Mesodermal cell (in vitro differentiated cells): ENCODE data around the gene TTC38.

Experiments
- H3K27ac ChIP-seq: 2 replicates; pipeline ENCODE4 v1.7.0; 2013; ENCODE audit warnings: mild to moderate bottlenecking, low read depth, low read length, moderate library complexity; ENCODE audit not compliant: severe bottlenecking
- H3K36me3 ChIP-seq: 2 replicates; pipeline ENCODE4 v1.7.1; 2013; ENCODE audit warnings: mild to moderate bottlenecking, low read length, moderate library complexity; ENCODE audit not compliant: control insufficient read depth, insufficient read depth
- H3K4me1 ChIP-seq: one replicate; pipeline ENCODE4 v1.7.1; 2013; ENCODE audit warnings: mild to moderate bottlenecking, low read length; ENCODE audit not compliant: insufficient read depth, control insufficient read depth, poor library complexity, severe bottlenecking
- H3K4me3 ChIP-seq: 2 replicates; pipeline ENCODE4 v1.7.0; 2013; ENCODE audit warnings: low read length, control low read depth, mild to moderate bottlenecking; ENCODE audit not compliant: insufficient read depth, poor library complexity, severe bottlenecking; ENCODE audit errors: extremely low read depth
- H3K9me3 ChIP-seq: 2 replicates; pipeline ENCODE4 v1.7.1; 2013; ENCODE audit warnings: mild to moderate bottlenecking, low read length, moderate library complexity; ENCODE audit not compliant: control insufficient read depth
- WGBS, 2 experiments: methylation state at CpG; one replicate each; pipeline ENCODE4 v1.1.5; 2013; ENCODE audit warnings: missing lambda C conversion rate in 2 of 2; ENCODE audit not compliant: insufficient coverage in 2 of 2; 5-methylcytosine and 5-hydroxymethylcytosine counted together

Gene TTC38

DNA sequence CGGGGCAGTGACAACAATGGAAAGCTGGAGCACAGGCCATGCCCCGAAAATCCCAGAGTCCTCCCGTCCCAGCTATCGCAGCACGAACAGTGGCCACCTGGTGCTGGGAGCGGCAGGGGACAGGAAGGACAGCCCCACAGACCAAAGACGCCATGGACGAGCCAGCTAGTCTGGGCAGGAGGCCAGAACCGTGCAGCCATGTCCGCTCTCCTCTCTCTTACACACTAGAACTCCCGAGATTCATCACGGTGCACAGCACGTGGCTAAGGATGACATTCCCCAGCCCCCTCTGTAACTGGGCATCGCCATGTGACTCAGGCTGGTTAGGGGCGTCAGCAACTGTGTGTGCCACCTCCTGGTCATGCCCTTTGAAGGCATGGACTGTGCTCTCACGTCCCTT, 22.3 kb upstream of the TTC38 start:
- H3K36me3 ChIP-seq, result no peaks in the 10 kb centered on the region
- H3K4me1 ChIP-seq, result peaks cover 4% of the 10 kb centered on the region
- H3K27ac ChIP-seq, result no peak overlapping the region
- H3K4me3 ChIP-seq, result no peak overlapping the region
- H3K9me3 ChIP-seq, result no peaks in the 10 kb centered on the region
- WGBS, 2 experiments, result 90 to 92% methylated on average over 11 to 16 of the region's 16 CpGs

DNA sequence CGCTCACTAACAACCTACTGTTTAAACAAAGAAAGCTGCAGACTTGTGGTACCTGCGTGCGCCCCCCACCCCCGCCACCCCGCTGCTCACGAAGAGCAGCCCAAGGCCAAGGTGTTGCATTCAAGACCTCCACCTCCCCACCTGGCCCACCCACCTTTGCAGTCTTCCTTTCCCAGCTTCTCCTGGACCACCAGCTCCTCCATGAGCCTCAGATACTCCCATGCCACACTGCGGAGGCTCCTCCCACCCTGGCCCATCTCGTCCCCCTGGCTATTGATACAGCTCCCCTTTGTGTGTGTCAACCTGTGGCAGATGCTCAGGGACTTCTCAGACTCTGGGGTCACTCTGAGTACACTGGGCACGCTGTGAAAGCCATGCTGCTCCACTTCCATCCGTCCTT, 21.6 kb upstream of the TTC38 start:
- Histone ChIP-seq H3K9me3 (no peaks in the 10 kb centered on the region), H3K27ac (no peak overlapping the region), H3K36me3 (no peaks in the 10 kb centered on the region), H3K4me3 (no peak overlapping the region), H3K4me1 (peaks cover 4% of the 10 kb centered on the region)
- WGBS, 2 experiments, result 90 to 96% methylated on average over 8 to 9 of the region's 10 CpGs

DNA sequence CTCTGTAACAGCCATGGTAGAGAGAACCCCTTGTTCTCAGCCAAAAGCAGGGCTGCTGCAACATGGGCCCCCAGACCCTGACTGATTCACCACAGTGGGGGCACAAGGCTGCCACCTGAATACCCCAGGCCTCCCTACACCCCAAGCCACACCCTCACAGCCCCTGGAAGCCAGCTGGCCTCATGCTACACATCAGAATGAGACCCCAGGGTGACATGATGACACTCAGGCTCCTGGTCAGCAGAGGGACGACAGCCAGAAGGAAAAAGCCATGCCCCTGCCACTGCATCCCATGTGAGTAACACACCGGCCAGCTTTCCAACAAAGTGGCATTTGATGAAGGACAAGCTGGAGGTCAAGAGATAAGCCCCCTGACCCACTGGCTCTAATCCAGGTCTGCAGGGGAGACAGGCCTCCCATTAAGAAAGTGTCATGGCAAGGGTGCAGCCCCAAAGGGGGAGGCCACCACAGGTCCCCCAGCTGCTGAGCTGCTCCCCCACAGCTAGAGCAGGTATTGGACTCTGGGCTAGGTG, 20.3 kb upstream of the TTC38 start:
- no peak overlapping the region for H3K27ac ChIP-seq
- no peaks in the 10 kb centered on the region for H3K9me3 ChIP-seq
- no peak overlapping the region for H3K4me3 ChIP-seq
- H3K4me1 ChIP-seq, result peaks cover 4% of the 10 kb centered on the region
- no peaks in the 10 kb centered on the region for H3K36me3 ChIP-seq
- WGBS, 2 experiments, result 96 to 100% methylated on average over 2 of the region's 2 CpGs

DNA sequence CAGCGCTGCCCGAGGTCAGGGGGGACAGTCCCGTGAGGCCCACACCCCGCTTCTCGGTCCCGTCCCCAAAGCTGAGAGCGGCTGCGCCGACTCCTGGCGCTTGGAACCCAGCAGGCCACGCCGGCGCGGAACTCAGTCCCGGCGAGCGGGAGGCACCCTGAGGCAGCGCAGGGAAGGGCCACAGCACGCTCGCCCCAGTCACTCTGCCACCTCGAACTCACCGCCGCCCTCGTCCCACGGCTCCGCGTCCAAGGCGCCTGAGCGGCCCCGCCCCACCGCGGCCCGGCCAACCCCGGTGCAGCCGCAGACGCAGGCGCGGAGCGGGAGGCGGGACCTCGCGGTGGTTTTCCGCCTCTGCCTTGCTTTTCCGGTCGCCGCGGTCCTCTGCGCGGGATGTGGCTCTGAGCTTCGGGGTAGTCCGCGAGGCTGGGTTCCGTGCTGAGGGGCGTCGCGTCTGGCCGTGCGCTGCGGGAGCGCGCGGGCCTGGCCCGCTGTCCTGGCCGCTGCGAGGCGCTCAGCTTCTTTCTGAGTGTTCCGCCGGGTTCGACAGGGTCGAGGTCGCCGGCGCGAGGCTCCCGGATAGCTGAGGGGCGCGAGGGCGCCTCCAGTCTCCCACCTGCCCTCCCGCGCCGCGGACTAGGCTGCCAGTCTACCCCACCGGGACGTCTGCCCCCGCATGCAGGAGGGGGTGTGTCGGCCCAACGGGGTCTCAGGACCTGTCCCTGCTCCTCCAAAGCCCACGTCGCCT, 17.6 kb upstream of the TTC38 start, which contains the start of gene CDPF1:
Gene CDPF1, minus strand, starts transcription at position 259 of the 748 bp plus-strand sequence. CDS start 2,009 bp downstream, outside the sequence.
- 2 to 3% methylated on average over 86 to 88 of the region's 89 CpGs for WGBS, 2 experiments

DNA sequence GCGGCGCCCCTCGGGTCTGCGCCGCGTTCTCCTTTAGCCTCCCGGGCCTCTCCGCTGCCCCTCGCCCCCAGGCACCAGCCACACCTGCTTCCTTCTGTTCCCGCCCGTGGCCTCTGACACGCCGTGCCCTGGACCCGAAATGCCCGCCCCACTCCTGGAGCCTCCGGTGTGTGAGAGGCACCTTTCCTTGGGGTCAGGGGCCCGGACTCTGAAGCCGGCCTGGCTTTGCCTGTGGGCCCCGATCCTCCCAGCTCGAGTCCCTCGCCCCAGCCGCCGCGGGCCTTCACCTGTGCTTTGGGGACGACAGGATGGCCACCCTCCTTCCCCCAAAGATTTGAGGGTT, 17.1 kb upstream of the TTC38 start:
- H3K9me3 ChIP-seq, result no peaks in the 10 kb centered on the region
- peak overlapping the region; percentile 60 for H3K4me3 ChIP-seq
- no peak overlapping the region for H3K27ac ChIP-seq
- 49 to 53% methylated on average over 23 to 25 of the region's 25 CpGs for WGBS, 2 experiments
- H3K4me1 ChIP-seq, result peaks cover 4% of the 10 kb centered on the region
- H3K36me3 ChIP-seq, result no peaks in the 10 kb centered on the region

More for the DNA sequence above, 17.6 kb upstream of the TTC38 start, which contains the start of gene CDPF1:
- Histone ChIP-seq H3K27ac (peak within 1 kb of the TSS; percentile 49), H3K4me3 (peak within 1 kb of the TSS; percentile 60), H3K36me3 (no peaks in the 10 kb centered on the region), H3K9me3 (no peaks in the 10 kb centered on the region), H3K4me1 (peaks cover 4% of the 10 kb centered on the region)

DNA sequence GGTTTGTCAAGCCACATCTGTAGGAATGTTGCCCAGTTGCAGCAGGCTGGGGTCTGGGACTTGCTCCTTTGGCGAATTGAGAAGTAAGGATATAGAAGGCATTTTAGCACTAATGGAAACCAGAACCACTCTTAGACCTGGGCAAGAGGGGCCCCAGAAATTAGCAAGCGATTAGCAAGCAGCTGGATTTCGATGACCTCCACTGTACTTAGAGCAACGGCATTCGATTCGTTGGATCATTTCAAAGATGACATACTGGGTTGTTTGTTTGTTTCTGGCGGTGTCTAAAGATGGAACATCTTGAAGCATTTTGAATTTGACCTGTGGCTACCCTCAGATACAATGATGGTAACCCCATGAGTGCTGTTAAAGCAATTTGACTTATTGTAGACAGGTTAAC, 16.5 kb upstream of the TTC38 start:
- H3K27ac ChIP-seq, result no peak overlapping the region
- H3K9me3 ChIP-seq, result no peaks in the 10 kb centered on the region
- H3K36me3 ChIP-seq, result no peaks in the 10 kb centered on the region
- peak overlapping the region; percentile 60 for H3K4me3 ChIP-seq
- H3K4me1 ChIP-seq, result peaks cover 4% of the 10 kb centered on the region
- WGBS, 2 experiments, result 93 to 95% methylated on average over 7 of the region's 7 CpGs

DNA sequence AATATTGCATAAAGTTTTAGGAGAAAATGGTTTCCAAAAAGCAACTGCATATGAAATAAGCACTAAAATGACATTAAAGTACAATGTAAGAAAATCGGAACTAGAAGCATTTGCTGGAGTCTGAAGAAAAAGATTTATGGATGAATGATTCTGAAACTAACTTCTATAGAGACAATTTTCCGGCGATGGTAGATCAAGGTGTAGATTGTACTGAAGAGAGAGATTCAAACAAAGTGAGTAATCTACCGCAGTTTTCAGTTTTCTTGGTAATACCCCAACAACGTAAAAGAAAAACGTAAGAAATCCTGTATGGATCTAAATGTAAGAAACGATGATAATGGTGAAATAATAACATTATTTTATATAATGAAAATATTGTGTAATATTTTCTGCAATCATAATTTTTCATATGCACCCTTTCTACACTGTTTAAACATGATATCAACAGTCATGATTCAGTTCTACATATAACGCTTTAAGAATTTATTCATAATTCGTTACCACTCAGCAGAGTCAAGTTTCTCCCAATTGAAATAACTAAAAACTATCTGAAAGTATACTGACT, 15.9 kb upstream of the TTC38 start:
- Histone ChIP-seq H3K36me3 (no peaks in the 10 kb centered on the region), H3K9me3 (no peaks in the 10 kb centered on the region), H3K4me1 (peaks cover 4% of the 10 kb centered on the region), H3K4me3 (no peak overlapping the region), H3K27ac (no peak overlapping the region)
- WGBS, 2 experiments, result 92 to 100% methylated on average over 3 to 4 of the region's 9 CpGs

DNA sequence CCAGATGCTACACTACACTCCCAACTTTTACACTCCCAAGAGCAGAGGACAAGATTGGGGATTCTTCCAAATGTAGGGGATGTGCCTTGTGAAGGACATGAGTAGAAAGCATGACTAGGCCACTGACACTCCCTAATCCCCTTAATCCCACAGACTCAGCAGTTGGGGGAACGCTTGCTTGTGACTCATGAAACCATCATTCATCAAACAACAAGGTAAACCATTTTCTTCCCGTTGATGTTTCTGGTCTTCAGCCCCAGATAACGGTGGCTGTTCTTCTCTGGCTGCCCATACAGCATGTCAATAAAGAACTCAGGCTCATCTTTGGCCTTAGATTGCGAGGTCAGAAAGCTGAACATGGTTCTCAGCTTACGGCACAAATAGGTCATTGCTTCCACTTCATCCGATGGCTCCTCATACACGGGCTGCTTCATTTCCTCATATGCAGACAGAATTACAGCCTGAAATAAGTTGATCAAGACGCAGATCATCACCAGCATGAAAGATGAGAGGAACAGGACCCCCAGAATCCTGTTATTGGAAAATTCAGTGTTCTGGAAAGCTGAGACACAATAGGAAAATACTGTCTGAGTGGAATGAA, 11.3 kb upstream of the TTC38 start:
- Histone ChIP-seq H3K9me3 (peaks cover 5% of the 10 kb centered on the region), H3K36me3 (no peaks in the 10 kb centered on the region), H3K4me3 (no peak overlapping the region), H3K27ac (no peak overlapping the region), H3K4me1 (no peaks in the 10 kb centered on the region)
- 71 to 85% methylated on average over 7 to 8 of the region's 8 CpGs for WGBS, 2 experiments

DNA sequence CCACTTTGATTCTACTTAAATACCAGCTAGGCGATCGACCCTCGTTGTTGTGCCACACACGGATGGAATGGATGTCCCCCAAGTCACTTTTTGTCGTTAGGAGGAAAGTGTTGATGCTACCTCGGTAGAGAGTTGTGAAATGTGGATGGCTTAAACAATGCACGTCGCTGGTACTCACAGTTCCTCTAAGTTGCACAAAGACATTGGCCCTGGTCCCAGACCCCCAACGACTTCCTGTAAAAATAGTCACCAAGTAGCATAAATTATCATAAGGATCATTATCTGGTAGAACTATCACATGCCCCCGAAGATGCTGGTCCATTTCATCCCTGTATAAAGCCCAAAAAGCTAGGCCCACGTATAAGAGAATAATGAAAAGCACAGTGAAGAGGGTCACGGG, 8.4 kb upstream of the TTC38 start:
- peaks cover 8% of the 10 kb centered on the region for H3K9me3 ChIP-seq
- H3K4me1 ChIP-seq, result no peaks in the 10 kb centered on the region
- 88% methylated on average over 3 to 6 of the region's 12 CpGs for WGBS, 2 experiments
- no peak overlapping the region for H3K27ac ChIP-seq
- H3K36me3 ChIP-seq, result no peaks in the 10 kb centered on the region
- H3K4me3 ChIP-seq, result no peak overlapping the region

DNA sequence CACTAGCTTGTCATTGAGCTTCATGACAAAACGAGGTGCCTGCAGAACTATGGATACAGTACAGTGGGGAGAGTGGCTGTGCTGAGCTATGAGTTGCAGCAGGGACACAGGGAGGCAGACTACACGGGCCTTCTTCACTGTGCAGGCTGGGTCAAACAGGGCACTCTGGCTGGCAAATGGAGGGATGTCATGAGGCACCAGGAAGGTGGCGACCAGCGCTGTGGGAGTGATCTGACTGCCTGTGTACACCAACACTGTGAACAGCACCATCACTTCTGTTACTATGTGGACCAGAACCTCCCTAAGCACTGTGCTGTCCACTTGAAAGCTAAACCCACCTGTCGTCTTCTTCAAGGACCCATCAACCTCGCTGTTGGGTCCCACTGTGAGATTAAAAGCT, 7.8 kb upstream of the TTC38 start:
- Histone ChIP-seq H3K36me3 (no peaks in the 10 kb centered on the region), H3K4me1 (no peaks in the 10 kb centered on the region), H3K4me3 (no peak overlapping the region), H3K27ac (no peak overlapping the region), H3K9me3 (peaks cover 8% of the 10 kb centered on the region)
- 75 to 83% methylated on average over 5 to 6 of the region's 6 CpGs for WGBS, 2 experiments
